Ramos (cell line): ENCODE results near the gene HAGH.
"Not testable (repeated sequence)": the region's sequence is repeated elsewhere in the genome, so short reads cannot be mapped to it uniquely, and the experiment has no call there.

Source experiments
- in situ Hi-C: fragments of 300-500 bp; cut with MboI; formaldehyde crosslinking; loops from one replicate; pipeline ENCODE4 v1.14.3; 2022; ENCODE audit warnings: low sequenced_read_pairs; ENCODE audit not compliant: unreplicated experiment

The HAGH gene

GRCh38 chr16:1826691-1827573 lies at the start of gene HAGH, which contains the start of gene FAHD1:
TSS of gene HAGH (minus strand) at chr16:1826825. CDS start at chr16:1826787, 38 bp downstream.
TSS of gene FAHD1 (plus strand) at chr16:1827206. CDS start at chr16:1827239, 33 bp downstream.
- in situ Hi-C loops, result no loop called here

- in situ Hi-C loops, result not testable (repeated sequence)
These were observed 49.4 kb upstream of the HAGH start for GRCh38 chr16:1876066-1876465.

GRCh38 chr16:1874854-1875253 lies 48.2 kb upstream of the HAGH start:
- in situ Hi-C loops, result no loop called here

- in situ Hi-C loops, result no loop called here
These were observed 45.5 kb upstream of the HAGH start, which contains the start of gene MEIOB for GRCh38 chr16:1871974-1872635. TSS of gene MEIOB (minus strand) at chr16:1872164. CDS start at chr16:1868175, 3,989 bp downstream.

GRCh38 chr16:1870365-1871082 lies 43.9 kb upstream of the HAGH start:
- in situ Hi-C loops, result no loop called here

- in situ Hi-C loops, result no loop called here
These were observed 39.5 kb upstream of the HAGH start for GRCh38 chr16:1865902-1866690.

- in situ Hi-C loops, result no loop called here
These were observed 37.2 kb upstream of the HAGH start for GRCh38 chr16:1863681-1864460.

- in situ Hi-C loops, result no loop called here
These were observed 35.8 kb upstream of the HAGH start for GRCh38 chr16:1862394-1862793.

GRCh38 chr16:1861730-1862129 lies 35.1 kb upstream of the HAGH start:
- in situ Hi-C loops, result no loop called here

GRCh38 chr16:1859650-1860049 lies 33.0 kb upstream of the HAGH start:
- in situ Hi-C loops, result loop anchor here (5.0 kb wide), 1 partner anchor 73 kb away; no protein-coding TSS in a partner anchor

- in situ Hi-C loops, result loop anchor here (5.0 kb wide), 1 partner anchor 74 kb away; no protein-coding TSS in a partner anchor
These were observed 31.7 kb upstream of the HAGH start for GRCh38 chr16:1858189-1858865.

GRCh38 chr16:1857433-1858097 lies 30.9 kb upstream of the HAGH start:
- in situ Hi-C loops, result loop anchor here (5.0 kb wide), 1 partner anchor 75 kb away; no protein-coding TSS in a partner anchor

GRCh38 chr16:1851793-1852192 lies 25.2 kb upstream of the HAGH start:
- in situ Hi-C loops, result no loop called here

GRCh38 chr16:1850981-1851380 lies 24.4 kb upstream of the HAGH start:
- in situ Hi-C loops, result no loop called here

GRCh38 chr16:1846416-1846815 lies 19.8 kb upstream of the HAGH start:
- in situ Hi-C loops, result no loop called here

- in situ Hi-C loops, result no loop called here
These were observed 19.4 kb upstream of the HAGH start for GRCh38 chr16:1845985-1846384.

- in situ Hi-C loops, result no loop called here
These were observed 12.9 kb upstream of the HAGH start for GRCh38 chr16:1839554-1839953.

- in situ Hi-C loops, result no loop called here
These were observed 7.5 kb upstream of the HAGH start for GRCh38 chr16:1834096-1834495.
